ENCODE data around the gene ZNF827.

Gene ZNF827, protein sequence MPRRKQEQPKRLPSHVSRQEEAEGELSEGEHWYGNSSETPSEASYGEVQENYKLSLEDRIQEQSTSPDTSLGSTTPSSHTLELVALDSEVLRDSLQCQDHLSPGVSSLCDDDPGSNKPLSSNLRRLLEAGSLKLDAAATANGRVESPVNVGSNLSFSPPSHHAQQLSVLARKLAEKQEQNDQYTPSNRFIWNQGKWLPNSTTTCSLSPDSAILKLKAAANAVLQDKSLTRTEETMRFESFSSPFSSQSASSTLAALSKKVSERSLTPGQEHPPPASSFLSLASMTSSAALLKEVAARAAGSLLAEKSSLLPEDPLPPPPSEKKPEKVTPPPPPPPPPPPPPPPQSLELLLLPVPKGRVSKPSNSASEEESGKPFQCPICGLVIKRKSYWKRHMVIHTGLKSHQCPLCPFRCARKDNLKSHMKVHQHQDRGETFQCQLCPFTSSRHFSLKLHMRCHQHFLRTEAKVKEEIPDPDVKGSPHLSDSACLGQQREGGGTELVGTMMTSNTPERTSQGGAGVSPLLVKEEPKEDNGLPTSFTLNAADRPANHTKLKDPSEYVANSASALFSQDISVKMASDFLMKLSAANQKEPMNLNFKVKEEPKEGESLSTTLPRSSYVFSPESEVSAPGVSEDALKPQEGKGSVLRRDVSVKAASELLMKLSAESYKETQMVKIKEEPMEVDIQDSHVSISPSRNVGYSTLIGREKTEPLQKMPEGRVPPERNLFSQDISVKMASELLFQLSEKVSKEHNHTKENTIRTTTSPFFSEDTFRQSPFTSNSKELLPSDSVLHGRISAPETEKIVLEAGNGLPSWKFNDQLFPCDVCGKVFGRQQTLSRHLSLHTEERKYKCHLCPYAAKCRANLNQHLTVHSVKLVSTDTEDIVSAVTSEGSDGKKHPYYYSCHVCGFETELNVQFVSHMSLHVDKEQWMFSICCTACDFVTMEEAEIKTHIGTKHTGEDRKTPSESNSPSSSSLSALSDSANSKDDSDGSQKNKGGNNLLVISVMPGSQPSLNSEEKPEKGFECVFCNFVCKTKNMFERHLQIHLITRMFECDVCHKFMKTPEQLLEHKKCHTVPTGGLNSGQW

DNA sequence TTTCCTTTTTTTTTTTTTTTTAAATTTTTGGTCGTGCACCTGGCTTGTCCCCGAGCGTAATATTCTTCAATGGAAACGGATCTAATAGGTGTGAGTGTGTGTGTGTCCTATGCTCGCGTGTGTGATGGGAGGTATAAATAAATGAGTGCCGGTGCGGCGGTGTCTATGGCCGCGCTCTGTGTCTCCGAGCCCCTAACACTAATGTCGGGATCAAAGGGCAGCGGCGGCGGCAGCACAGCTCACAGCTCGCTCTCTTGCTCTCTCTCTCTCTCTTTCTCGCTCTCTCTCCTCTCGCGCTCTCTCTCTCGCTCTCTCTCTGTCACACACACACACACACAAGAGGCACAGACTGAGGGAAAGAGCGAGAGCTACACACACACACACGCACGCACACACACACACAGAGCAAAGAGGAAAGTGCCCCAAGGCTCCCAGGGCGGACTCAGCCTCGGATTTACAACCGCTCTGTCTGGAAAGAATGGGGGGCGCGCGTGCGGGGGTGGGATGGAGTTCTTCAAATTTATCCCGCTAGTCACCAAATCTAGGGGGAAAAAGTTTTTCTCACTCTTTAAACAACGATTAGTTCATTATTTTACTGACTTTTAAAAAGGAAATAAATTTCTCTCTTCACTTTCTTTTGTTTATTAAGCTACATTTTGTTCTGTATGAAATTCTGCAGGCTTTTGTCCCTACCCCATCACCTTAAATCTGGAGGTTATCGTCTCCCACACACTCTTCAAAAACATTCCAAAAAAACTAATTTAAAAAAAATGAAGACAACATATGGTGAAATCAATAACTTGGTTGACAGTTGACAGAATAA lies at the start of gene ZNF827:
Gene ZNF827, minus strand, starts transcription at position 206 of the 823 bp plus-strand sequence. CDS start 416 bp downstream, outside the sequence.
- DNase-seq, result peak; percentile 20

DNA sequence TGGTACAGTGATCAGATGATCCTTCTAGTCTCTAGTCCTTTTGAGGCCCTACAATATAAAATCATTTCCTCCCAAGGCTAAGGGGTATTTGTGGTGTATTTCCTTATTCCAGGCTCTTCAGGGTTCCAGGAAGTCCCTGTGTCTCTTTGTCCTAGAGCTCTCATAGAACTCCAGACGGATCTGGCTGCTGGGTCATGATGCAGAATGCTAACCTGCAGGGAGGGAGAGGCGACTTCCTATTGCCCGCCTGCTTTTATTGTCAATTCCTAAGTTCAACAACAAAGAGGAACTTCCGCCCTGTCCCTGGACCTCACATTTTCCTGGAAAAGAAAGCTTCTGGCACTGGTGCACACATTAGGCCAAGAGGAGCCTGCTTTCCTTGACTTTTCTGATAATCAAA lies 45.9 kb upstream of the ZNF827 start:
- DNase-seq, result no peak

DNA sequence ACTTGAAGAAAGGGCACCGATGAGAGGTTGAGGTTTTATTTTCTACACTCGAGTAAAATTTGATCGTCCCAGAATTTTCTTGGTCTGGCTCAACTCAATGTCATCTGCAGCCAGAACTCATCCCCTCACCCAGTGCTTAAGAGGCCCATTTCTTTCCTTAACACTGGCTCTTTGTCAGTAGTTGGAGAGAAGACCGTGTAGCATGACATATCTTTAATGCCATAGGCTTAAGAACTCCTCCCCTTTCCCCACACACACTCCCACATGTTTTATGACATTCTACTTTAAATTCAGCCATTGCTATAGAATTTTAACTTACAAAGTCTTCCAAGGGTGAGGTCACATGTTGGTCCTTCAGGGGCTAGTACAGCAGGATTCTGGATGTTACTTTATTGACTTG lies 44.2 kb upstream of the ZNF827 start:
- no peak for DNase-seq

DNA sequence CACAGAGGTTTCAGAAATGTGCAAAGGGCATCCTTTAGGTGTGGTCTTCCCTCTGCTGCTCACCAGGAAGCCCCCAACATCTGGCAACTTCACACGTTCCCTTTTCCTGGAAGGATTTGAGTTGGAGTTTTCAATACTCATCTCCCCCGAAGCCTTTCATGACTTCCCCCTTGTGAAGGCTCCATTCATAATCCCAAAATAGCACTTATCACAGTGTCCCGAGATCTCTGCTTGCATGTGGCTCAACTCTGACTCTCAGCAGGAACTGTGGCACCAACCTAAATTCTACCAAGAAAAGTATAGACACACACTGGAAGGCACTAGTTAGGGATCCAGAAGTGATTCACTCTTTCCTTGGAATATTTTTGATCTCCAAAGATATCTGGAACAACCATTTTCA lies 40.5 kb upstream of the ZNF827 start:
- DNase-seq, result no peak

DNA sequence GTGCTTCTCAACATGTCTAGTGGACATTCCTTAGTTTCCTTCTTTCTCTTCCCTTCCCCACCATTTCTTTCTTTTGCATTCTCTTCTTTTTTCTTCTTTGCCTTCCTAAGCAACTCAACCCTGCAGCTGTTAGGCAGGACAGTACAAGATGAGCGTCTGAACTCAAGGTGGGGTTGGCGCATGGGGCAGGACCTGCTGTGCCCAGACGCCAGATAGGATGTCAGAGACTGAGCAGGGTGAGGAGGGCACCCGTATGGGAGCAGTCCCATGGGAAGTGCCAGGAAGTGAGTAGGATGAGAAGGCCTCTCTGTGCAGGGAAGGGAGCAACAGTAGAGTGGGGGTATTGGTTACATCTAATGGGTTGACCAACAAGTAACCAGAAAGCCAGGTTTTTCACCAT lies 38.1 kb upstream of the ZNF827 start:
- DNase-seq, result no peak

DNA sequence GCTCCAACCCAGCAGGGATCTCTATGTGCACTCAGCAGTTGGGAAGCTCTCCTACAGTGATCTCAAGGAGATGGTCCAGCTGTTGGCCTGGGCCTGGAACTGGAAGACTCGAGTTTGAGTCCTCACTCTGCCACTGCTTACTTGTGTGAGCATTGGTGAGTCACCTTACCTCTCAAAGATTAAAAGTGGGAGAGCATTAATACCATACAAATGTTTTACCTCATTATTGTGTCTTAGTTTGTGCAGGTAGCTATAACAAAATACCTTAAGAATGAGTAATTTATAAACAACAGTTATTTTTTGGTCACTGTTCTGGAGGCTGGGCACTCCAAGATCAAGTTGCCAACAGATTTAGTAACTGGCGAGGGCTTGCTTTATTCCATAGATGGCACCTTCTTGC lies 21.4 kb upstream of the ZNF827 start:
- DNase-seq, result no peak

DNA sequence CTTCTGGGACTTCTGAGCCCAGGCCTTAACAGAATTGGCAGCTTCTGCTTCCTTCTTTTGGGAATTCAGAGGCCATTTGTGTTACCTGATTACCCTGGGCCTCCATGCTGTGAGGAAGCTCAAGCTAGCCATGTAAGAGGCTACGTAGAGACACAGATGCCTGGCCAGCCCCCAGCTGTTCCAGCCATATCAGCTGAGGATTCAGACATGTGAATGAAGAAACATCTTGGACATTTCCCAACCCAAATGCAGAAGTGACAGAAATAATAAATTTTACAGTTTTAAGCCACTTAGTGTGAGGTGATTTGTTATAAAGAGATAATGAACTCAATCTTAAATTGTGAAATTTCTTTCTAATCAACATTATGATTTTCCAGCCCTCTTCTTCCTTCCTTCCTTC lies 18.7 kb upstream of the ZNF827 start:
- DNase-seq, result no peak

DNA sequence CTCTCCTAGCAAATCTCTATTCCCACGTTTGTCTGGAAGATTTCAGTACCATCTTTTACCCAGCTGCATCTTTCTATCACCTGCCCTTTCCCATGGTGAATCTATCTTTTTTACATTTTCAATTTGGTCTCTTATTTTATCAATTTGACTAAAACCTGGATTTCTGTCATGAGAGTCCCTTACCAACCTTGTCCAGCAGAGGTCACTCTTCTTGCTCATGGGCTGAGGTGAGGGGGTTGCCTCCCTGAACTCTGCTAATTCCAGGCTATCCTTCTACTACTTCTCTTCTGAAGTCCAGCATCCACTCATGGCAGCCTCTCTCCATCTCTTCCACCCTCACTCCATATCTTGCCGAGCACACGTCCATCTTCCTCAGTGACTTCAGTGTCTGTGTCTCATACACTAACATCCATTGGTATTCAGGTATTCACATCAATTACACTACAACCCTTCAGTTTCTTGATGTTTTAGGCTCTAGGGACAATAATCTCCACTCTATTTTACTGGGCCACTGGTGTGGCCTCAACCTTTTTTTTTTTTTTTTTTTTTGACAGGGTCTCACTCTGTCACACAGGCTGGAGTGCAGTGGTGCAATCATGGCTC lies 17.8 kb upstream of the ZNF827 start:
- DNase-seq, result no peak

DNA sequence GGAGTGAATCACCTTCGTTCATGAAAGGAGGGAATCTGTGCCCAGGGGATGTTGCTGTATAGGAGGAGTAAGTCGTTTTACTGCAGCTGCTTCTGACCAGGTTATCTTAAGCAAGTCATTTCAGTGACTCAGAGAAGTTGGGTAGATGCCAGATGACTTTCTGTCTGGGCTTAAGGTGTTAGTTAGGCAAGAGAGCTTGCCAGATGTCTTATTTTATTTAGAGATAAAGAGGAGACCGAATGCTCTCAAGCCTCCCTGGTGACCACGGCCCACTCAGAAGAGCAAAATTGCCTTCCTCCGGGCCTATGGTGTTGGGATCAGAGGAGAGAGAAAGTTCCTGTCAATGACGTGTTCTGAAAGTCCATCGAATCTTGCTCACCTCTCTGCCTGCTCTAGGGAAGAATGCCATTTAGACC lies 16.3 kb upstream of the ZNF827 start:
- DNase-seq, result no peak

DNA sequence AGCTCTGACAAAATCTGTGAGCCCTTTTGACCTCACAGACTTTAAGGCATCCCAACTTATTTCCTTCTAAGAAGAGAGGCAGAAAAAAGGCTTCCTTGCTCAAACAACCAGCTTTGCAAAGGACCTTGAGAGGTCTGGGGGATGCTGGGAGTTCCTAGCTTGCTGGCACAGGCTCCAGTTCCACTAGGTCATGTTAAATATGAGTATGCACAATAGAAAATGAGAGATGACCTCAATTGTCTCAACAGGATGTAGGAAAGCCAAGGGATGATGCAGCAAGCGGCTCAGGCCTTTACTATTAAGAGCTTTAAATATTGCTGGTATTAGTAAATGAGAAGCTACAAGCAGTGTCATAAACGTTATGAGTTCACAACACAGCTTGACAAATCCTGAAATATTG lies 13.3 kb upstream of the ZNF827 start:
- DNase-seq, result no peak

DNA sequence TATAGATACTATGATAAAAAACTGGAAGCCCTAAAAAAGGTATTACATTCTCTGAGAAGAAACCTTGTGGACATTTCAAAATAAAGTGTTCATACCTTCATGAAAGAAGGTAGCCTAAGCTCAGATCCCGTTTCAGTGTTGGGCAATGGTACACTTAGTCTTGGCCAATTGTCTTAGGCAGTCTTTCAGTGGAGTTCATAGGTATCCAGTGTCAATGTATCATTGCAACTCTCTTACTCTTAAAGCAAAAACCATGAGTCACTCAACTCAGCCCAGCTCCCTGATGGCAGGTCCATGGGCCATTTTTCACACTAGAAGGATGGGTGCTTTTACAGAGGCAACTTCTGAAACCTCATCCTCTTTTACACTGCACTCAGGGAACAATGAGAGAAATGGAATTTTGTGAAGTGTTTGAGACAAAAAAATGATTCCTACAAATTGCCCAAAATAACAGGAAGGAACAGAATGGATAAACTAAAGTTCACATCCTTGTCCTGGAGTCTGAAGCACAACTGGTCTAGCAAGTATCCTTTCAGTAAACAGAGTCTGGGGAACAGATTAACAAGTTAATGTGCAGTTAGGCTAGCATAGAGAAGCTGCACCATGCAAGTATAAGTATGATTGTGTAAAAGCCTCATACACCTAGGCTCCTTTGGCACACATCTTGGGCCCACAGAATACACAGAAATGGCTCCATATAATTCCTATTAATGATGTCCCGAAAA lies 7.0 kb upstream of the ZNF827 start:
- DNase-seq, result no peak

DNA sequence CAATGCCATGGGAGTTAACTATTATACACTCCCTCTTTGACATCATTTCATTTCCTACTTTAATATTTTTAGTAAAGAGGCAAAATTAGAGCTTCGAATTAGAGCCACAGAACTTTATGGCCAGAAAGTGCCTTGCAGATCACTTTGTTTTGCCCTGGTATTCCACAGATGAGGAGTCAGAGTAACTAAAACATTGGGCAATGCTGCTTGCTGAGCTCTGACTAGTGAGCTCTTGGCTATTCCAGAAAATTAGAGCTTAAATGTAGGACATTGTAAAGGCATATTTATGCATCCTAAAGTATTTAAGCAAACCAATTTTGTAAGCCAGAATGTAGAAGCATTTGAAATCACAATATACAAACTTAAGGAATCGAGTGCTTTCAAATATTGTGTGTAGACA lies 6.3 kb upstream of the ZNF827 start:
- DNase-seq, result no peak

DNA sequence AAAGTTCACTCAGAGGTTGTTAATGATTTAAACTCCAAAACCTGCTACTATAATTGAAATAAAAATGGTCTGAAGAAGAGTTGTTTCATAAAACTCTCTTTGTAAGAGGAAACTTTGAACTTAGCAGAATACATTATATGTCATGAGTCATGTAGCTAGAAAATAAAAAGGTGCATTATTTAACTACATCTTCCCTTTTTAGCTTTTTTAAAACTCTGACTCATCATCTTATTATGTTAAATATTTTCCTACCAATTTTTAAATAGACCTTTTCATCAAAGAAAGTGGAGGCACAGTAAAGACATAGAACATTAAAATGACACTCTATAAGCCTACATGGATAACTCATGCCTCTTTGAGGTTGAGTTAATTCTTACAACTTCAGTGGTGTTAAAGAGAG lies 1.2 kb upstream of the ZNF827 start:
- DNase-seq, result no peak

DNA sequence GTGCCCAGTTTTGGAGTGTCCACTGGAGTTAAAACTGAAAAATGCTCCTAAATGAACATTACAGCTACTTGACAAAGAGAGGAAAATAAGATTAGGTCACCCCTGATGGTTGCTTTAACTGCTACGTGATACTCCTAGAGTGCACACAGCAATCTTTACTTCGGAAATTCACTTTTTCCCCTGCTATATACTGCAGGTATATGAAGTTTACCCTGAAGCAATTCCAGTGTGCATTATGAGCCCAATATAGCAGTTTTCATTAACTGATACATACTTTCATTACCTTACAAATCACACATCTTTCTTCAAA lies 773 bp upstream of the ZNF827 start:
- no peak for DNase-seq

DNA sequence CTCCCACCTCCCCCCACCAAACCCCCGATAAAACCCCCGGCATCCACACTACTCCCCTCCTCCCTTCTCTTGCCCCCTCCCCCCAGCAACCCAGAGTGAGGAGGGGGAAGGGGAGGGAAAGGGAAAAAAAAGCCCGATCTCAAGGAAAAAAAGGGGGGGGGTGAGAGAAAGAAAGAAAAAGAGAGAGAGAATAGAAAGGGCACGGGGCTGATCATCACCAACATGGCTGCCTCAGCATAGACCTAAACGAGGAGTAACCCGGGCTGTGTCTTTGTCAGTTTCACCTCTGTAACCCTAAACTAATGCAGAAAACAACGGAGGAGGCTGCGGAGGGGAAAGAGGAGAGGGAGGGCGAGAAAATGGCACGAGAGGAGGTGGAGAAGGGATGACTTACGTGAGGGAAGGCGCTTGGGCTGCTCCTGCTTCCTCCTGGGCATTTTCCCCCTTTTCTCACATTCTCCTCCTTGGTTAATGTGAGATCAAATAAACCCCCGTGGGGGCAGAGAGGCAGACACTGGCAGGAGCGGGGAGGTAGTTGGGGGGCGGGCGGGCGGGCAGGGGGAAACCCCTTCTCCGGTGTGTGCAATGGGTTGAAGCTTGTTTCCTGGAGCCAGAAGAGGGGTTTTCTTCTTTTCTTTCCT lies 532 bp downstream of the ZNF827 start:
- DNase-seq, result no peak

DNA sequence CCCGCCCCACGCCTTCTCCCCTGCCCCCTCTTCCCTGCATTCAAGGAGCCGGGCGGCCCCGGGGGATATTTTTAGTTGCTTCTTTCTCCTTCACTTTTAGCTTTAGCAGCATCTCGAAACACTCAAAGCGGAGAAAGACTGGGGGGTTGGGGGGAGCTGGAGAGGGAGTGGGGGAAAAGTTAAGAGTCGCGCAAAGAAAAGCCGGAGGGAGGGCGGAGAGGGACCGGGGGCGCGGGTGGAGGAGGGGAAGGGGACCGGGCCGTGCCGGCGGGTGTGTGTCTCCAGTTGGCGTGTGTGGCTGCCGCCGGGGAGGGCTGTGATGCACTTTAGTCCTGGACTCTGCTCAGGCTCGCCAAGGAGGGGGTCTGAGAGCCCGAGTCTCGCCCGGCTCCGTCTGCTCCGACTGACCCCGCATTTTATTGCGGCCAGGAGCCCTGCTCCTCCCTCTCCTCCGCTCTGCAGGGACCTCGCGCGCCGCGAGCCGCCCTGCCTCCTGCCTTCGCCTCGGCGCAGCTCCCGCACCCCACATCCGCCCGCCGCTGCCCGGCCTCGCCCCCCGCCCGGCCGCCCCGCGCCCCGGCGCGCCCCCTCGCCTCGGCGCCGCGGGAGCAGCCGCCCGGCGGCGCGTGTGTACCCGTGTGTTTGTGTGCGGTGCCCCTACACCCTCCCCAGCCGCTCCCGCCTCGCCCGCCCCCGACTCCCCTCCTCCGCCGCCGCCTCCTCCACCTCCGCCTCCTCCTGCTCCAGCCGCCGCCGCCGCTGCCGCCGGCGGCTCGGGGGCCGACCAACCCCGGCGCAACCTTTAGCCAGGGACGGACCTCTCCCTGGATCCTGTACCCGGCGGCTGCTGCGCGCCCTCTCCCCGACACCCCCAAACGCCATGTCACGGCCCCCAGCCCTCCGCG lies 1.4 kb downstream of the ZNF827 start:
- DNase-seq, result no peak

DNA sequence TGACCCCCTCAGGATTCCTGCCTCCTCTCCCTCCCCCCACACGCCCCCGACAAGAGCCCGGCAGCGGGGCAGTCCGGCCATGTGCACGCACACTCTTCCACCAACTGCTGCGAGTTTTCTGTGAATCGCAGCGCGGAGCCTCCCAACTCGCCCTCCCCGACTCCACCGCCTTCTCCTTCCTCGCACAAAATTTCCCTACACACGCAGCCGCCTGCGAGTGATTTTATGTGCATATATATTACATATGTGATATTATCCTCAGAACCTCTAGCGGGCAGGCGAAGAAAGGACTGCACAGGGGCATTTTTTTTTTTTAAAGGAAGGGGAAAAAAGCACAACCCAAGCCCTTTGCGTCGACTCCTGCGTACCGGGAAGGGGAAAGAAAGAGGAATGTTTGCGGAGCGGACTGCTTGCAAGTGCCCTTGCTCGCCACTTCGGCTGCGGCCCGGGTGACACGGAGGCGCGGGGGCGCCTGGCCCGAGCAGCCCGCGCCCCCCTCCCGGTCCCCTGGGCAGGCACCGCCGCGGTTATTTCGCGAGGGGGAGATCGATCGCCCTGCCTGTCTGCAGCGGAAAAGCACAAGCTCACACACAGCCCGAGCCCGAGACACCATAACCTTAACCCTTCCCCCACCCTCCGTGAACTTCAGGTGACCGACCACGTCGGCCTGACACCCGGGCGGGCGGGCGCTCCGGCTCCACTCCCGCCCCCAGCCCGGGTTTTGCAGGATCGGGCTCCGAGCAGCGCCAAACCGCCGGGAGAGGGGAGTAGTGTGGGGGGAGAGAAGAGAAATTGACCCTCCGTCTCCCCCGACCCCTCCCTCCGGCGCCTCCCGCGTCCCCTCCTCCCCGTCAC lies 2.3 kb downstream of the ZNF827 start:
- peak; percentile 48 for DNase-seq

DNA sequence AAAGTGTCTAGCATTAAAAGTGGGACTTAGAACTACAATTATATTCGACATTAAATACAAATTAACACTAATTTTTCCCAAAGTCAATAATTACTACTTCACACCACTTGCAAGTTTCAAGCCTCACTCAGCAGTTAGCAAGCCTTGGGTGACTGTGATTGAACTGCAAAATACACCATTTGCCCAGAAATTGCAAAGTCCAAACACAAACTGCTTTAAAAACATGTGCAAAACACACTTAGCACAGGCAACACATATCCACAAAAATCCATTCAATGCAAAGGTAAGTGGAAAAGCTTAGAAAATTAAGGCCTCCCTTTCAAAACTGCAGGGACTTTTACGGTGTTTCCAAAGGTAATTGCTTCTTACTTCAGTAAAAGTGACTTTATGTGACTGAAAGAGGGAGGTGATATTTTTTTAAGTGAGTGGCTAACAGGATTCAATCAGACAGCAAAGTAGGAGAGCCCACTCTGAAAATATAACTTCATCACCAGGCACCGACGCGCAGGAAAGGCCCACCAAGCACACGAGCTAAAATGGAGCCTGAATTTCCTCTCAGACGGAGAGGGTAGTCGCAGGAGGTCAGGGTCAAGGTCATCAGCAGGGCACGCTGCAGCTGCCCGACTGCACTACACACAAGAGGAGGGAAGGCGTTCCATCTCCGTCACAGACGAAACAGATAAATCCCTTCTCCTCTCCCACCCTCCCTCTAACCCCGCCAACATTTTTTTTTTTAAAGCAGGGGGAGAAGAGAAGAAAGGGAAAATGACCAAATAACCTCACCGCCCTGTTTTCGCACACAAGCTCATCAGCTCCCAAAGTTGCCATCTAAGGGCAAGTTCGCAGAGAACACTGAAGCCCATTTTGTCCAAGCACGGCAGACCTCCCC lies 3.1 kb downstream of the ZNF827 start:
- DNase-seq, result no peak

Measured in NCI-H1105 (cell line).